ENCODE results near the gene CCDC92. TPM values are rescaled to one million over a fixed set of nuclear protein-coding genes. Genes with fewer than 3 reads are reported as not detected.

The CCDC92 gene
- total and polyA plus RNA-seq, 2 of the 8 experiments (the other 6 are each of a cell fraction or from before 2014, with no cell fraction given): 0.43 to 0.51 TPM

GRCh38 chr12:124019115-124019514 is 46.5 kb upstream of the CCDC92 start (continued):
- TF ChIP-seq SIRT6 (IDR thresholded peaks at IDR 0.05; ENCODE audit: low read length) (no peak), TAF1 (IDR thresholded peaks at IDR 0.05; ENCODE audit: low read depth, low read length) (no peak), SRF (IDR thresholded peaks at IDR 0.05; ENCODE audit: low read depth, low read length) (no peak), HDAC6 (IDR thresholded peaks at IDR 0.05; ENCODE audit: low read depth, low read length) (no peak), HDAC2 (IDR thresholded peaks at IDR 0.05; ENCODE audit: borderline replicate concordance in 1 of 2, low read depth in 2 of 2, low read length in 2 of 2) (no peak)
- TF ChIP-seq, protein P1, sequence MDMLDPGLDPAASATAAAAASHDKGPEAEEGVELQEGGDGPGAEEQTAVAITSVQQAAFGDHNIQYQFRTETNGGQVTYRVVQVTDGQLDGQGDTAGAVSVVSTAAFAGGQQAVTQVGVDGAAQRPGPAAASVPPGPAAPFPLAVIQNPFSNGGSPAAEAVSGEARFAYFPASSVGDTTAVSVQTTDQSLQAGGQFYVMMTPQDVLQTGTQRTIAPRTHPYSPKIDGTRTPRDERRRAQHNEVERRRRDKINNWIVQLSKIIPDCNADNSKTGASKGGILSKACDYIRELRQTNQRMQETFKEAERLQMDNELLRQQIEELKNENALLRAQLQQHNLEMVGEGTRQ (IDR thresholded peaks at IDR 0.05; ENCODE audit: low read length): no peak
